GM18505 (cell line): ENCODE measurements around the gene FIBCD1.

Experiments
- ATAC-seq: cut with Tn5 transposase; IDR thresholded peaks from one replicate; pipeline ENCODE4 v1.9.1; 2021; ENCODE audit not compliant: unreplicated experiment
- POLR2A ChIP-seq: IDR thresholded peaks from 4 replicates; pipeline ENCODE4 v1.6.1; 2011; ENCODE audit warnings: borderline replicate concordance; ENCODE audit not compliant: insufficient read depth, insufficient read length; ENCODE audit errors: extremely low read depth

Gene FIBCD1

DNA sequence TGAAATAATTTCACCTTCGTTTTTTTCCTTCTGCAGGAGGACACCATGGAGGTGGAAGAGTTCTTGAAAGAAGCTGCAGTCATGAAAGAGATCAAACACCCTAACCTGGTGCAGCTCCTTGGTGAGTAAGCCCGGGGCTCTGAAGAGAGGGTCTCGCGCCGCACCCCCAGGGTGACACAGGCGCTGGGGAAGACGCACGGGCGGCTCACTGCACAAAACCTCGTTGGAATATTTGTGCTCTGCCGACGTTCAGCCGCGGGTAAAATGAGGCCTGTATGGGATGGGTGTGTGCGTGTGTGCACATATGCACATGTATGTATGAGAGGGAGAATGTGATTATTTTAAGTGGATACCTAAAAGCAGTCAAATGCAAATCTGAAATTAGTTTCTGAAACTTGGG is 67.0 kb downstream of the FIBCD1 start:
- no peak for ATAC-seq
- no peak for TF ChIP-seq POLR2A

DNA sequence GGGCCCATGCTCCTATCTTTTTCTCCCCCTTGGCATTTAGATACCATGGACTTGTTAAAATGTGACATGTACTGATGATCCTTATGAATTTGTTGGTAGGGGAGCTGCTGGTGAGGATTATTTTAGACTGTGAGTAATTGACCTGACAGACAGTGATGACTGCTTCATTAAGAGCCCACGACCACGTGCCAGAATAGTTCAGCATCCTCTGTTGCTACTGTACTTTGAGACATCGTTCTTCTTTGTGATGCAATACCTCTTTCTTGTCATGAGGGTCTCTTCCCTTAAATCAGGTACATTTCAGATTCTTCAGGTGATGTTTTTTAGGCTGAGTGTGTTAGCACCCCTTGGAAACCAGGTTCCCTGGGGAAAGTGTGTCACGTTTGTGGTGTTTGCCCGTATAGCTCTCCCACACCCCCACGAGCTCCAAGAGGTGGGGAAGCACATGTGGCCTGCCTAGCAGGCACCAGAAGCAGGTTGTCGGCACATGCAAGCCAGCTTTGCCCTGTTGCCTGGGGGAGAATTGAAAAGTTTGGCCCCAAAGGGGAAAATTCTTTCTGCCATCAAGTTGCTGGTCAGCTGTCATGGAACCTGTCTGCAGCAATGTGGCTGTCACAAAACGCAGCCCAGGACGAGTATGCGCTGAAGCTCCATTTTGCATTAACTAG is 67.5 kb downstream of the FIBCD1 start:
- no peak for TF ChIP-seq POLR2A
- no peak for ATAC-seq

DNA sequence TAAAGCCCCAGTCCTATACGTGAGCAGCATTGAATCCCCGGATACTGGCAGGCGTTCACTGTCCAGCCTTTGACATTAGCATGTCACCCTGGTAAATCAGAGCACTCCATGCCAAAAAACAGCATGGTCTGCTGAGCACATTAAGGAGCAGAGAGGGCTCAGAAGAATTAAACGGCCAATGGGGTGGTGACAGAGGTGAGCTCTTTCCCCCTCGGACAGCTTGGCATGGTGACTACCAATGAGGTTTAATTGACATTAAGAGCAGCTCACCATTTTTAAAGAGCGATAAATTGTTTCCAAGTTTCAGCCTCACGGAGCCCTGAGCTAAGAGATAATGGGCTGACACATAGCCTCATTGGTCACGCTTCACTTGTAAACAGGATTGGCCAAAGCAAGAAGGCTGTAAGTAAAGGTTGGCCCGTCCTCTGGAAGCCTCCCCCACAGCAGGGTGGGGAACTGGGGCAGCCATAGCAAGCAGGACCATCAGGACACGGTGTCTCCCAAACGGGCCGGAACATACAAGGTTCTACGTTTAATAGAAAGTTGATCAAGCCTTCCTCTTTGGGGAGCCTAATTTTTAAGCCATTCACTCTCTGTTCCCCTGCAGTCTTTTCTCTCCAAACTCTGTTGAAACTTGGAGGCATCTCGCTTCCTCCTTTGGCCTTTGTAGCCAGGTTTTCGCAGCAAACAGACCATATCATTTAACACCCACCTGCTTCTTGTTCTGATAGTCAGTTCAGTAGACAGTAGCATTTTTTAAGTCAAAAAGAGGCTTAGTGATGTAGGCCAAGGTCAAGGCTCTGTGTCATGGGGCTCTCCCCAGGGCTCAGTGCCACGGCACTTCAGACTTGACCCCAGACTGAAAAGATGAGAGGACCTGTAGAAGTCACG is 68.3 kb downstream of the FIBCD1 start:
- no peak for ATAC-seq
- no peak for TF ChIP-seq POLR2A

DNA sequence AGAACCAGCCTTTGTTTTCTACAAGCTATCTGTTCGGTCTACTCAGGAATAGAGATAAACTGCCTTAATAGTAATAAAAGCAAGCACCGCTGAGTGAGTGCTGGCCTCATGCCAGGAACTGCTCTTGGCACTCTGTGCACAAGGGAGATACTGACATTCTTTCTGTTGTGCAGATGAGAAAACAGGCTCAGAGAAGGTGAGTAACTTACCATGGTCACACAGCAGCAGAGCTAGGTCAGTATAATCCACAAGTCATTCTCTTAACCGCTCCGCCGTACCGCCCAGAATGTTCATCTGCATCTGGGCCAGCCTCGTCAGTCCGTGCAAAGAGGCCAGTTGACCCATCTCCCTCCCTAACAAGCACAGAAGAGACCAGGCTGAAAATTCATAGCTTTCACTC is 69.8 kb downstream of the FIBCD1 start:
- no peak for TF ChIP-seq POLR2A
- no peak for ATAC-seq

DNA sequence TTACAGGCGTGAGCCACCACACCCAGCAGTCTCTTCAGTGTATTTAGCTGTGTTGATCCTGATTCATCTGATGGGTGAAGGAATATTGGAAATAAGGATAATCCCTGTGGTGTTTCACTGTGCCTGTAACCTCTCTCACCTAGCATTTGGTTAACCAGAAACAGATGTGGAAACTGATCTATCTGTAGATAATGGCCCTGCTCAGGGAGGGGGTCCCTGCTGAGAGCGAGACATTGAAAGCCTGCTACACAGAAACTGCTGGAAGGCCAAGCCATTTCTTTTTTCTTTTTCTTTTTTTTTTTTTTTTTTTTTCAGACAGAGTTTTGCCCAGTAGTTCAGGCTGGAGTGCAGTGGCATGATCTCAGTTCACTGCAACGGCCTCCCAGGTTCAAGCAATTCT is 70.8 kb downstream of the FIBCD1 start:
- TF ChIP-seq POLR2A, result no peak
- no peak for ATAC-seq

DNA sequence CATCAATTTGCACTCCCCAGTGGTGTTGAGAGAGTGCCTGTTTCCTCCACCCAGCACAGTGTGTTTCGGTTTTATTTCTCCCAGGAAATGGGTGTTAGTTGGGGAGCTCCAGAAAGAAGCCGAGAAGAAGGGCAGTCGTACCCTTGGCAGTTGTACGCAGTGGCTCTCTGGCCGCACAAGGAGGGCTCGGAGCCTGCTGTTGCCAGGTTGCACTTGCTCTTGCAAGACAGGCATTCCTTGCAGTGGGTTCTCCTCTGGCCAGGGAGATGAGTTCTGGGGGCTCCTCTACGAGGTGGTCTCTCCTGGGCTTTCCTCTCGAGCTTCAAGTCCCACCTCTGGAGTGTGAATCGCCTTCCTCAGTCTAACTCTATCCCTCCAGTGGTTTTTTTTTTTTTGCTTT is 71.5 kb downstream of the FIBCD1 start:
- TF ChIP-seq POLR2A, result no peak
- ATAC-seq, result no peak

DNA sequence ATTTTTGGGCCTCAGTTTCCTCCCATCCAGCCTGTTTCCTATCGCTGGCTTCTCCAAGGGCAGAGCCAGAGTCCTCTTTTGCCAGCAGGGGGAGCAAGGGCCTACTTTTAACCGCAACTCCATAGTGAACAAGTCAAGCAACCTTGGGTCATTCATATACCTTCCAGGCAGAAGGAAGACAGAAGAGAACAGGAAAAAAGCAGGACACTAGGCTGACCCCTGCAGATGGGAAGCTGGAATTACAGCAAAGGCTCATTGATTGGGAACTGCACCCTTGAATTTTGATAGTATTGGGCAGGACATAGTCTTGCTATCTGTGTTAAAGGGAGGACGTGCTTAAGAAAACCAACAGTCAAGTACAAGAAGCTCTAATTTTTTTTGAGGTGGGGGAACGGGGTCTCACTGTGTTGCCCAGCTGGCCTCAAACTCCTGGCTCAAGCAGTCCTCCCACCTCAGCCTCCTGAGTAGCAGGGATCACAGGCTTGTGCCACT is 72.5 kb downstream of the FIBCD1 start:
- ATAC-seq, result no peak
- TF ChIP-seq POLR2A, result no peak

DNA sequence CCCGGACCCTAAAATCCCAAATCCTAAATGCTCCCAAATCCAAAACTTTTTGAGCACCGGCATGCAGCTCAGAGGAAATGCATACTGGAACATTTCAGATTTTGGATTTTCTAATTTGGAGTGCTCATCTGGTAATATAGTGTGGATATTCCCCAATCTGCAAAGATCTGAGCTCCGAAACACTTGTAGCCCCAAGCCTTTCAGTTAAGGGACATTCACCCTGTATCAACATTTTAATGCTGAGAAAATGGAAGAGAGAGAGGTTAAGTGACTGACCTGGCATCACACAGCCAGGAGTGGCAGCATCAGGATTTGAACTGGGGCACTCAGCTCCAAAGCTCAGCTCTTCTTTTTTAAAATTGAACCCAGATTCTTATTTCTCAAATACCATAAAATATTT is 73.1 kb downstream of the FIBCD1 start:
- no peak for ATAC-seq

DNA sequence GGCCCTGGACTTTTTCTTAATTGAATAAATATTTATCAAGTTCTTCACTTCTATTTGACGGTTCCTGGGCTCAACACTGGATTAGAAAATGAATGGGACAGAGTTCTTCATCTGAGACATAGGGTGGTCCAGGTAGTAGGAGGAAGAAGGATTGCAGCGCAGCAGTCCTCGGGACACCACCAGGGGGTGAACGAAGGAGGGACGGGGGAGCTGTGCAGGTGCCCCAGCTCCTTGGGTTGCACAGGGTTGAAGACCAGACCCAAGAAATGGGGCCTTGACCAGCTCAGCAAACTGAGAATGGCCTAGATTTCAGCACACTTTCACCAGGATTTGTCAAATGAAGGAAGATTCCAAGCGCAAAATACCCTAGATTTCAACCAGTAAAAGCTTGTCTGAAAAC is 74.5 kb downstream of the FIBCD1 start:
- no peak for ATAC-seq
- no peak for TF ChIP-seq POLR2A

More for the DNA sequence above, 73.1 kb downstream of the FIBCD1 start:
- no peak for TF ChIP-seq POLR2A

DNA sequence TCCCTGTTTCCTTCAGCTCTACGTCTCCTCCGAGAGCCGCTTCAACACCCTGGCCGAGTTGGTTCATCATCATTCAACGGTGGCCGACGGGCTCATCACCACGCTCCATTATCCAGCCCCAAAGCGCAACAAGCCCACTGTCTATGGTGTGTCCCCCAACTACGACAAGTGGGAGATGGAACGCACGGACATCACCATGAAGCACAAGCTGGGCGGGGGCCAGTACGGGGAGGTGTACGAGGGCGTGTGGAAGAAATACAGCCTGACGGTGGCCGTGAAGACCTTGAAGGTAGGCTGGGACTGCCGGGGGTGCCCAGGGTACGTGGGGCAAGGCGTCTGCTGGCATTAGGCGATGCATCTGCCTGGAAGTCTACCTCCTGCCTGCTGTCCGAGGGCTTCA is 76.3 kb downstream of the FIBCD1 start:
- TF ChIP-seq POLR2A, result no peak
- no peak for ATAC-seq

DNA sequence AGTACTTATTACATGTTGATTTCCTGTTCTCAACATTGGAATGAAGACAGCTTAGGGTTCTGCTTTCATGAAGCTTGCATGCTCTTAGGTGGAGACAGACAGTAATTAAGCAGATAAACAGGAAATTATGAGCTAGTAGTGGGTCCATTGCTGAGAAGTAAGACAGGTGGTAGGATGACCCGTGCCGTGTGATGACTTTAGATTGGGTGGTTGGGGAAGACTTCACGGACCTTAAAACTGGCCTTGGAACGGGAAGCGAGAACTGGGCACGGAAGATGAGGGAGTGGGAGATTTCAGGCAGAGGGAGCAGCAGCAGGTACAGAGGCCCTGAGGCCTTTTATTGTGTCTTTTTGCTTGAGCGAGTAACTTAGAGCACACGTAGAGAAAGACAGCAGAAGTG is 76.8 kb downstream of the FIBCD1 start:
- TF ChIP-seq POLR2A, result no peak

DNA sequence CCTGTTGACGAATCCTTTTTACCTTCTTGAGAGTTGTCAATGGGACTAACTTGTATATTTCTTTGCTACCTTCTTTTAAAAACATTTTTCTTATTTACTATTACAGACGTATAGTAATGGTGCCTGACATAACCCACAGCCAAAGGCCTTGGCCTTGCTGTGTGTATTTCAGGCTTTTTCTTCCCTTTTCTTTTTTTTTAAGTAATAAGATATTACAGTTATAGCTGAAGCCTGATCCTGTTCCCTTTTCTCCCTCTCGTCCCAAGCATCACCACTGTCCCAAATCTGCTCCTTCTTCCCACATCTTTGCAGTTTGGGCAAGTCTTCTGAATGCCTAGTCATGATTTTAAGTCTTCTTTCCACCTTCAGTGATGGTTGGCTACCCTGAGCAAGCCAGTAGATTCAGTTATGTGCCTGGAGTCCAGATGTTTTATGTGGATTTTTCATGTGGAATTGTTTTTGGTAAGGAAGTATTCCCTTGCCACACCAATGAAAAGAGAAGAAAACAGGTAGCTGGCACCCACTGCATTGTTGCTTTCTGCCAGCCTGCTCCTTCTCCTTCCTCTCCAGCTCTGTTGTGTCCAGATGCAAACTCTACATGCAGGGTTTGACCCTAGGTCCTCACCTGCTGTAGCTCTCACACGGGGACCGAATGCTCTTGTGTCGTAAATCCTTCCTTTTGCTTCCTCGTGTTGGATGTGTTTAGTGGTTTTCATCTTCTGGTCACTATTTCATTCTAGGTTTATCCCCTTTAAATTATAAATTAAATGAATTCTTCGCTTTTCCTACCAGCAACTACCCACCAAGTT is 77.5 kb downstream of the FIBCD1 start:
- no peak for ATAC-seq
- TF ChIP-seq POLR2A, result no peak

More for the DNA sequence above, 76.8 kb downstream of the FIBCD1 start:
- ATAC-seq, result no peak
